ENCODE data around the gene SLC1A1.

- TF ChIP-seq POLR2A (IDR thresholded peaks at IDR 0.05) (no peak), POLR2AphosphoS5 (IDR thresholded peaks at IDR 0.05) (no peak), CTCF (IDR thresholded peaks at IDR 0.05) (no peak)
Observed at GRCh38 chr9:4499917-4500316, 9.6 kb downstream of the SLC1A1 start.

All from breast epithelium (tissue), 3 donors.